Caco-2 (cell line): ENCODE measurements around the gene POLR1A. TPM values are rescaled to one million over a fixed set of nuclear protein-coding genes. Genes with fewer than 3 reads are reported as not detected.

Source experiments
- BruUV-seq: library from RNA; stranded (reverse); fragments of 400-500 nt; replicated peaks from 2 replicates; lab custom pipeline; 2021; lab: Mats Ljungman, UMichigan
- CTCF ChIA-PET: fragments of 300-600 bp; sonication (Branson Sonifier 250); formaldehyde crosslinking; loops from one replicate; lab custom pipeline; 2022; ENCODE audit warnings: antibody characterized with exemption; lab: Charles Lee
- POLR2A ChIA-PET: fragments of 300-600 bp; sonication (Branson Sonifier 250); formaldehyde crosslinking; loops from one replicate; lab custom pipeline; 2022; ENCODE audit warnings: antibody characterized with exemption; lab: Charles Lee
- DNase-seq, 2 experiments: peaks; one replicate each; pipeline versions ENCODE4 v3.0.0 to v3.0.0-alpha.2; 2020 to 2022
- H3K27me3 ChIP-seq: replicated peaks from 2 replicates; pipeline ENCODE4 v1.6.0; 2011; ENCODE audit warnings: low read length; ENCODE audit not compliant: control insufficient read depth, insufficient read depth
- H3K36me3 ChIP-seq: 2 replicates; pipeline ENCODE4 v1.5.1; 2011; ENCODE audit warnings: low read length; ENCODE audit not compliant: control insufficient read depth, insufficient read depth
- H3K4me1 ChIP-seq: fragments of 250-450 bp; sonication (Bioruptor Pico); 2 replicates; pipeline ENCODE4 v1.5.1; 2020; ENCODE audit warnings: mild to moderate bottlenecking
- H3K4me3 ChIP-seq: 2 replicates; pipeline ENCODE4 v1.5.1; 2011; ENCODE audit warnings: low read depth, mild to moderate bottlenecking, control low read depth, low read length
- H3K9me3 ChIP-seq: fragments of 250-450 bp; sonication (Bioruptor Pico); 2 replicates; pipeline ENCODE4 v1.5.1; 2020; ENCODE audit warnings: mild to moderate bottlenecking, moderate library complexity
- H3K27ac Mint-ChIP-seq: one replicate; pipeline ENCODE4 v1.8.0; 2022; ENCODE audit warnings: mixed read lengths; ENCODE audit not compliant: unreplicated experiment
- H3K27me3 Mint-ChIP-seq: one replicate; pipeline ENCODE4 v1.8.0; 2022; ENCODE audit warnings: mixed read lengths; ENCODE audit not compliant: insufficient read depth, unreplicated experiment
- H3K36me3 Mint-ChIP-seq: one replicate; pipeline ENCODE4 v1.8.0; 2022; ENCODE audit warnings: mild to moderate bottlenecking, mixed read lengths; ENCODE audit not compliant: insufficient read depth, unreplicated experiment
- H3K4me1 Mint-ChIP-seq: one replicate; pipeline ENCODE4 v1.8.0; 2022; ENCODE audit warnings: low read depth, mixed read lengths; ENCODE audit not compliant: unreplicated experiment
- H3K4me3 Mint-ChIP-seq: one replicate; pipeline ENCODE4 v1.8.0; 2022; ENCODE audit warnings: mild to moderate bottlenecking, moderate library complexity, mixed read lengths; ENCODE audit not compliant: unreplicated experiment
- H3K9me3 Mint-ChIP-seq: one replicate; pipeline ENCODE4 v1.8.0; 2022; ENCODE audit warnings: mixed read lengths; ENCODE audit not compliant: unreplicated experiment
- intact Hi-C: fragments of 100-400 bp; cut with micrococcal nuclease; formaldehyde crosslinking; loops from one replicate; pipeline ENCODE4 v1.10.0; 2022; ENCODE audit not compliant: unreplicated experiment
- total RNA-seq: library from RNA; stranded (reverse); gene quantifications from 2 replicates; pipeline ENCODE4 v1.2.3, GENCODE V29; 2022
- TF ChIP-seq, protein P1 (sequence below), 2 experiments: fragments of 200-600 bp in 1 of 2; IDR thresholded peaks; 1 replicate in 1 of 2; 2 replicates in 1 of 2; pipeline versions ENCODE4 v1.5.1 to v1.8.0; 2011 to 2022; ENCODE audit warnings: antibody characterized with exemption in 1 of 2, control low read depth in 1 of 2, inconsistent platforms in 1 of 2, low read depth in 1 of 2, low read length in 1 of 2, mild to moderate bottlenecking in 1 of 2, moderate library complexity in 1 of 2; ENCODE audit not compliant: insufficient read depth in 1 of 2, severe bottlenecking in 1 of 2, unreplicated experiment in 1 of 2

POLR1A gene
- total RNA-seq, 1 experiment from 2014 or later, result 73.8 TPM

DNA sequence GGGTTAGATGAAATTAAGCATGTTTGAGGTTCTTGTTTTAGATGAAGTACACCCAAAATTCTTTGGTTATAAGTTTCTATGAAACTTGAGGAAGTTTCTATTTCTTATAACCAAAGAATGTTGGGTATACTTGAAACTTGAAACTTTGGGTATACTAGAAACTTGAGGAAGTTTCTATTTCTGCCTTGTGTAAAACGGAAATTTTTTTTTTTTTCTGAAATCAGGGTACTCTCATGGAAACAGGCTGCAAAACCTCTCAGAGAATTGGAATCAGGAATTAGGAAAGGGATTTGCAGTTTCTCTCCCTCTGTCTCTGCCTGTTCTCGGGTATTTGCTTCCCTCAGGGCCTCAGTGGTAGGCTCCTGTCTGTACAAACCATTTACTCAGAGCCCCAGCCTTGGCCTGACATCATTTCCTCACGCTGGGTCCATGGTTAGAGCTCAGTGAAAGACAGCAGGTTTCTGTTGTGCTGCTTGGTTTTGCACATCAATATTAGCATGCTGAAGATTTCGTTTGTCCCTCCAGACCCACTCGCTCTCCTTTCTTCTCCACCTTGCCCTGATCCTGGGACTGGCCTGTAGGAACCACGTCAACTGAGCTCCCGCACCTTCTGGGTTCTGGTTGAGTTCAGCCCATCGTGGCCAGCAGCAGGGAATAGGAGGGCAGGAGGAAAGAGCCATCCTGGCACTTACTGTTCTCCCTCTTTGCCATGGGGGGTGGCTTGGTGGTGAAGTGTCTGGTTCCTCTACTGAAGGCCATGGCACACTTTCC lies 106.4 kb downstream of the POLR1A start:
- Mint-ChIP-seq H3K36me3 (no peaks in the 10 kb centered on the region), H3K9me3 (no peaks in the 10 kb centered on the region), H3K4me1 (peaks cover 6% of the 10 kb centered on the region), H3K27me3 (no peaks in the 10 kb centered on the region), H3K27ac (peak overlapping the region; percentile 23), H3K4me3 (no peak overlapping the region)
- H3K9me3 ChIP-seq, result no peaks in the 10 kb centered on the region
- no TSS peak for BruUV-seq
- no peak overlapping the region for H3K4me3 ChIP-seq
- H3K36me3 ChIP-seq, result no peaks in the 10 kb centered on the region
- peaks cover 21% of the 10 kb centered on the region for H3K4me1 ChIP-seq
- POLR2A ChIA-PET, result no interaction called here
- H3K27me3 ChIP-seq, result no peaks in the 10 kb centered on the region
- peak in 1 of 2 experiments; percentile 22 for DNase-seq
- TF ChIP-seq, protein P1, sequence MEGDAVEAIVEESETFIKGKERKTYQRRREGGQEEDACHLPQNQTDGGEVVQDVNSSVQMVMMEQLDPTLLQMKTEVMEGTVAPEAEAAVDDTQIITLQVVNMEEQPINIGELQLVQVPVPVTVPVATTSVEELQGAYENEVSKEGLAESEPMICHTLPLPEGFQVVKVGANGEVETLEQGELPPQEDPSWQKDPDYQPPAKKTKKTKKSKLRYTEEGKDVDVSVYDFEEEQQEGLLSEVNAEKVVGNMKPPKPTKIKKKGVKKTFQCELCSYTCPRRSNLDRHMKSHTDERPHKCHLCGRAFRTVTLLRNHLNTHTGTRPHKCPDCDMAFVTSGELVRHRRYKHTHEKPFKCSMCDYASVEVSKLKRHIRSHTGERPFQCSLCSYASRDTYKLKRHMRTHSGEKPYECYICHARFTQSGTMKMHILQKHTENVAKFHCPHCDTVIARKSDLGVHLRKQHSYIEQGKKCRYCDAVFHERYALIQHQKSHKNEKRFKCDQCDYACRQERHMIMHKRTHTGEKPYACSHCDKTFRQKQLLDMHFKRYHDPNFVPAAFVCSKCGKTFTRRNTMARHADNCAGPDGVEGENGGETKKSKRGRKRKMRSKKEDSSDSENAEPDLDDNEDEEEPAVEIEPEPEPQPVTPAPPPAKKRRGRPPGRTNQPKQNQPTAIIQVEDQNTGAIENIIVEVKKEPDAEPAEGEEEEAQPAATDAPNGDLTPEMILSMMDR (IDR thresholded peaks at IDR 0.05; ENCODE audit: insufficient read depth in 1 of 2, low read depth in 1 of 2, low read length in 1 of 2, severe bottlenecking in 1 of 2, unreplicated experiment in 1 of 2), result no peak
- CTCF ChIA-PET, result no interaction called here
- intact Hi-C loops, result loop anchor here (5.0 kb wide), 1 partner anchor 112 kb away; the partner anchor contains the start of gene ST3GAL5

DNA sequence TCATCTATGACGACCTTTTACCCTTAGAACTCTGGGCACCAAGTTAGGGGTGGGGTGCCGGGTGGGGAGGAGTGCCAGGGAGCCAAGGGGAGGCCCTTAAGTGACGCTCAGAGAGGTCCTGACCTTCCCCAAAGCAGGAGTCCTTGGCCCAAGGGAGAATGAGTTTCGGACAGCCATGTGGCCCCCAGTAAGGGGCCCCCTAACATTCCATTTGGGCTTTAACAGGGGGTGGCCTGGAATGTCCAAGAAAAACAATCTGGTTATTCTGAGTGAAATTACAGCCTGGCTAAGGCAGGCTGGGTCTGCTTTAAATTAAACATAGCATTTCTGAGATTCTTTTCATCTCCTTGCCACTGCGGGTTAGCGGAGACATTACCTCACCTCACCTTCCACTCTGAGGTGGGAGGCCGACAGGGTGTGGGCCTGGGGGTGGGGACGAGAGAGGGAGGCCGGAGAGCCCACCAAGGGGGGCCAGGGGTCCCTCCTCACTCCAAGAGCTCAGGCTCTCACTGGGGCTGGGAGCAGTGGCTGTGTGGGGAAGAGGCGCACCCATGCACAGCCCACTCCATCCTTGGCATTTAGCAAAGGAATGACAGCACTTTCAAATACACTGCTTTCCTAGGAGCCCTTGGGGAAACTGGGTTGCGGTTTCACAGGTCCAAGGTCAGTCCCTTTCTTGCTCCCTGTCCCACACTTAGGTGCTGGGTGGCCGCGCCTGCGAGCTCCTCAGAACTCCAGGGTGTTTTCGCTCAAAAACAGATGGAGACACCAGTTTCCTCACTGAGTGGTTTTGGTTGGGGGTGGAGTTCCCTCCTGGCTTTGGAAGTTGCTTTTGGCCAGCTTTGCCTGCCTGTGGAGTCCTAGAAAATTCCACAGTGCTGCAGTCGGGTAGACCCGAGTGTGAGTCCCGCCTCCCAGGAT lies 107.4 kb downstream of the POLR1A start:
- H3K9me3 Mint-ChIP-seq, result no peaks in the 10 kb centered on the region
- BruUV-seq, result no TSS peak

More for the DNA sequence above, 107.4 kb downstream of the POLR1A start:
- TF ChIP-seq, protein P1 (IDR thresholded peaks at IDR 0.05; ENCODE audit: insufficient read depth in 1 of 2, low read depth in 1 of 2, low read length in 1 of 2, severe bottlenecking in 1 of 2, unreplicated experiment in 1 of 2), result no peak
- intact Hi-C loops, result loop anchor here (5.0 kb wide), 1 partner anchor 111 kb away; the partner anchor contains the start of gene ST3GAL5
- CTCF ChIA-PET, result no interaction called here
- Mint-ChIP-seq H3K27ac (no peak overlapping the region), H3K36me3 (no peaks in the 10 kb centered on the region), H3K4me3 (no peak overlapping the region), H3K27me3 (no peaks in the 10 kb centered on the region), H3K4me1 (peaks cover 6% of the 10 kb centered on the region)
- H3K4me3 ChIP-seq, result no peak overlapping the region
- H3K36me3 ChIP-seq, result no peaks in the 10 kb centered on the region
- peak; percentile 29 to 44 for DNase-seq
- H3K4me1 ChIP-seq, result peaks cover 21% of the 10 kb centered on the region
- H3K9me3 ChIP-seq, result no peaks in the 10 kb centered on the region
- POLR2A ChIA-PET, result no interaction called here
- no peaks in the 10 kb centered on the region for H3K27me3 ChIP-seq
